GM18868 (cell line): ENCODE data around the gene ARHGAP24.
"Not testable (repeated sequence)": the region's sequence is repeated elsewhere in the genome, so short reads cannot be mapped to it uniquely, and the experiment has no call there.

Experiments used
- ATAC-seq: cut with Tn5 transposase; IDR thresholded peaks from one replicate; pipeline ENCODE4 v1.9.1; 2021; ENCODE audit warnings: mild to moderate bottlenecking, moderate library complexity; ENCODE audit not compliant: unreplicated experiment

Gene ARHGAP24

DNA sequence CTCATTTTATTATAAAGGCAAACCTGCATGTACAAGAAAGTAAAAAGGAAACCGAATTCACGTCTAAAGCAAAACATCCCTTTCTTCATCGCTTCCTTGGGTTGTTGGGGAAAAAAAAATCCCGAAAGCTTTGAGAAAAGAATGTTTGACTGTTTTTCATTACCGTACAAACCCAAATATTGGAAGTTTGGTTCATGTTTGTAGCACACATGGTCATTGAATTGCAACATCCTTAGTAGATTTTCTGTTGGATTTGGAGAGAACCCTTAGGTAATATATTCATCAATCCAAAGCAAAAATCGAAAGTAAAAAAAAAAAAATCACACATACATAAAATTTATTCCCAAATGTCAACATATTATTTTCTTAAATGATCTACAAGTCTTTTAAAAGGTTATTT is 464.6 kb downstream of the ARHGAP24 start:
- ATAC-seq = no peak

DNA sequence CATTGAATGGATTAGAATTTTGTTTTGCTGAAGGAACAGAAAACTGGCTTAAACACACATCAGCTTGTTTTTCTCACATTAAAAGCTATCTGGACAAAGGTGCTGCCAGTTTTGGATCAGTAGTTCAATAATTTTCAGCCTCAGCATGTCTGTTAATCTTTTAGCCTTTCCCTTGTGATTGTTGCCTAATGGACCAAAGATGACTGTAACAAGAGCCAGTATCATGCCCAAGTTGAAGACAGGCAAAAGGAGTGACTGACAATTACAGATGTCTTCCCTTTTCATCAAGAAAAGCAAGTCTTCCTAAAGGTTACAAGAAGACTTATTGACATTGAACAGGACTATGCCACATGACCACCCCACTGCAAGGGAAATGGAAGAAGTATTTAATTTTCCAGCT is 465.2 kb downstream of the ARHGAP24 start:
- ATAC-seq = no peak

DNA sequence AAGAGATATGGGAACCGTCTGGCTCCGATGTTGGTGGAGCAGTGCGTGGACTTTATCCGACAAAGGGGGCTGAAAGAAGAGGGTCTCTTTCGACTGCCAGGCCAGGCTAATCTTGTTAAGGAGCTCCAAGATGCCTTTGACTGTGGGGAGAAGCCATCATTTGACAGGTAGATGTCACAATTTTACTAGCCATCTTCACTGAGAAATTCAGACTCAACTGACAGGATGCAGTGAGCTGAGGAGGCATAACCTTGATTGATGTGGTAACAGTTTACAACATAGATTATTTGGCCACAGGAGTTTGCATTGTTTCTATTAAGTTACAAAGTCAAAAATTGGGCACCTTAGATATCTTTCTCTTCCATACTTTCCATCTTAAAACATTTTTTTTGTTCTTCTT is 467.2 kb downstream of the ARHGAP24 start:
- no peak for ATAC-seq

DNA sequence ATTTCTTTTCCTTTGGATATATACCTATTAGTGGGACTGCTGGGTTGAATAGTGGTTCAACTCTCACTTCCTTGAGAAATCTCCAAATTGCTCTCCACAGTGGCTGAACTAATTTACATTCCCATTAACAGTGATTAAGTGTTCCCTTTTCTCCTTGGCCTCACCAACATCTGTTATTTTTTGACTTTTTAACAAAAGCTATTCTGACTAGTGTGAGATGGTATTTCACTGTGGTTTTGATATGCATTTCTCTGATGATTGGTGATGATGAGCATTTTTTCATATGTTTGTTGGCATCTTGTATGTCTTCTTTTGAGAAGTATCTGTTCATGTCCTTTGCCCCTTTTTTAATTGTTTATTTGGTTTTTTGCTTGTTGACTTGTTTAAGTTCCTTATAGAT is 471.9 kb downstream of the ARHGAP24 start:
- no peak for ATAC-seq

DNA sequence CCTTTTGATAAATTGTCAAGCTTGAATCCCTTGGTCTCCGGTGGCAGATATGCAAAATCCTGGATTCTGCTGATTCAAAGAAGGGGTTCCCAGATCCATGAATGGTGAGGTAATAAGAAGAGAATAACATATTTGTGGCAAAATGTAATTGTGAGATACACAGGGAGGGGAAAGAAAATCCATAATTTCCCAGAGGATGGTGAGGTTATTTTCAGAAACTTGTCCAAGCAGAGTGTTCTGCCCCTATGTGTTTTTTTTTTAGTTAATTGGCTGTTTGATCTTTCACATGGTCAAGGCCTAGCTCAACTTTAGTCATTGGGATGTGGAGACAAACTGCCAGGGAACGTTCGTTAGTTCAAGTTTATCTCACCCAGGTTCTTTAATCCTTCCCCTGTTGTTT is 476.1 kb downstream of the ARHGAP24 start:
- no peak for ATAC-seq

DNA sequence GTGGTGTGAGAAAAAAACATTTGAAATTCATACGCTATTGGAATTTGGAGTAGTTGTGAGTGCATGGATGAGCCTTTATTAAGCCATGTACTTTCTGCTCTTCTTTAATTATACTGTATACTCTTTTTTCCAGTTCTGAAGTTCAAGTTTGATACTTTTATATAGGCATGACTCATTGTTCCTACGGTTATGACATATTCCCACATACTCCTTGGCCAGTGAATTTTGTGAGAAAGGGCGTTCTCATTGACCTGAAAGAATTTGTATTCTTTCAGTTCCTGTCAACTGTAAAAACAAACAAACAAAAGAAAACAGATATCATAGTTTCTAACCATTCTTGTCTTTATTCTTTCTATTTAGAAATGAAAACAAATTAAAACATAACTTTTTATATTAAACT is 477.6 kb downstream of the ARHGAP24 start:
- no peak for ATAC-seq

DNA sequence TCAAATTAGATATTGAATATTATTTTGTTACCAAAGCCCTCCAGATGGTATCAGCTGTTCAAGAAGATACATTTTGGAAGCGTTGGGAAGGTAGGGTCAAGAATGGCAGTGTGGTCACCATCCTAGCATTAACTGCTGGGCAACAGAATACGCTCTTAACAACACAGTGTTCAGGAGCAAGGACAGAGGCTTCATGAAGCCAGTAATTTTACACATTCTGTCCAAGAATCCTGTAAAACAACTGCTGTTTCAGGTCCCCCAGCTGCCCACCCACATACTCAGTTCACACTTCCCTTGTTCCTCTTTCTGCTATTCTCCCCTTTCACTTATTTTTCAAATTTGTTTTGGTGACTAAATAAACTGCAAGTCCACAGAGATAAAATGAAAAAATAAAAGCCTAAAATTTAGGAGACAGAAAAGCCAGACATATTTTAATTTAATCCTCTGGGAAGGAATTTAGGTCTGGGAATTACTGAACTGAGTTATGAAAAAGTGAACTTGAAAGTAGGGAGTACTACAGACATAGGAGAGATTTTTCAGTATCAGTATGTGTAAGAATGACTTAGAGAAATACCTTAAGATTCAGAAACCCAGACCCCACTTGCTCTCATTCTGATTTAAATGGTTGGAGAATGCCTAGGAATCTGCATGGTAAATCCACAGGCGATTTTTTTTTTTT is 478.2 kb downstream of the ARHGAP24 start:
- peak; percentile 74 for ATAC-seq

DNA sequence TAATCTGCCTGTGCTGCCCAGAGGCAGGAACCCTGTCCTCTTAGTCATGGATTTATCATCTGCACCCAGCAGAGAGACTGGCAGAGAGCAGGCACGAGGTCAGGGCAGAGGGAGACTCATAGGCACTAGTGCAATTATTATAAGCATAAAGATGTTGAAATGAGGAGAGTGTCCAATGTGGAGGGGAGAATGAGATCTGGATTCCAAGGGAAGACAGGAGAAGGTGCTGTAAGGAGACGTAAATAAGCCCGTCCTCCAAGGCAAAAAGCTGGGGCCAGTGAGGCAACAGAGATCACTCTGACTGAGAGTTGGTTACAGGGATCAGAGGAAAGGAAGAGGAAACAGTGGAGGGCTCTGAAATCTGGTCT is 478.7 kb downstream of the ARHGAP24 start:
- peak; percentile 27 for ATAC-seq

DNA sequence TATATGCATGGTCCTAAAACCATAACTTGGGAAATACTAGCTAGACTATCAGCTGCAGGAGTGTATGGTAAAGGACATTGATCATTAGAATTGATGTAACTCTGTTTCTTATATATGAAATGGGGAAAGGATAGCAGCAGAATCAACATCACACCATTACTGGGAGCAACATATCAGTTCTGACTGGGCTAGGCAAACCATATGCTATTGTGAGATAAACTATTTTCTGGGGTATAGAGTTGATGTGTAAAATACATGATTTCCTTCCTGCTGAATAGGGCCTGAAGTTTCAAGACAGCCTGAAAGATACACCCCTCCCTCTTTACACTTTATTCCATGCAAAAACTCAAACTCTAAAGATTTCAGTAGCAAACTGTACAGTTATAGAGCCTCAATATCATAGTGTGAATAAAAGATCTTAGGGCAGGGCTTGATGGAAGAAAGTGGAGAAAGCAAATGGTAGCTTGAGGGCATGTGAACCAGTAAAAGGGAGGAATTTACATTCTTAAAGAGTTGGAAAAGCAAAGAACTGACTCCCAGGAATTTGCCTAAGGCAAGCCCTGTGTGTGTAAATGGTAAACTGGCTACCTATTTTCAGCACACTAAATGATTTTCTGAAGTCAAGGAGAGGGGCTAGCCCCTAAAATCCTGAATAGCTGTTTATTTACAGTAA is 480.8 kb downstream of the ARHGAP24 start:
- ATAC-seq = no peak

DNA sequence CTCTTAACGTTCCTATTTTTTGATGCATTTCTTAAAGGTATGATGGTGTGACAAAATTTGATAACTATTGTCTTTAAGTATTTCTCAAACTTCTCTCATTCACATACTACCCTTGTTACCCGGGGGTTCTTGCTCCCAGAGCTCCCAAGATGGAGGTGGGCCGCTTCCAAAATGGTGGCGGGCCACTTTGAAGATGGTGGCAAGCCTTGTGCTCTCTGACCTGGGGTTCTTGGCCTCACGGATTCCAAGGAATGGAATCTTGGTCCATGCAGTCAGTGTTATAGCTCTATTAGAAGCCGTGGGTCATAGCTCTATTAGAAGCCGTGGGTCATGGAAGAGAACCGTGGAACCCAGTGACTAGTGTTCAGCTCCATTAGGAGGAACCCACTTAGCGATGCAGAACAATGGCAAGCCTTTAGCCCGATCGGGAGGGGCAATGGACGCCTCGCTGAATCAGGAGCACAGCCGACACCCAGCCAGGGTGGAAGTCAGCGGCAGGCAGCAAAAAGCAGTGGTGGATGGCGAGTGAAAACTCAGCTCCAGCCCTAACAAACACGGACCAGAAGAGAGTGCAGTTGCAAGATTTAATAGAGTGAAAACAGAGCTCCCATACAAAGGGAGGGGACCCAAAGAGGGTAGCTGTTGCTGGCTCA is 481.5 kb downstream of the ARHGAP24 start:
- ATAC-seq = no peak

DNA sequence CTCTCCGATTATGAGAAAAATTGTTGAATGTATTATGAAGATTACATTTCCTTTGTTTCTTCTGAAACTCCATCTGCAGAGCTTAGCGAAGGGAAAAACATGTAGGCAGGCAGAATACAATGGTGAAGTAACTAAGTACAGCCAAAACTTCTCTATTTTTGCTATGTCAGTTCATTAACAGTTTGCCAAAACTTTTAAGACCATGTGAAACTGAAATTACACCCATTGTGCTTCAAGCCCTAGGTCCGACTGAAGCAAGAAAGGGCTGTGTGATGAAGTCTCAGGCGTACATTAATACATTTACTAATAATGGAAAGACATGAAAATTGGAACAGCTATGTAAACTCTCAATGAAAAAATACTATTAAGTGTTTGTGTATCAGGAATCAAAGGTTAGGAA is 486.9 kb downstream of the ARHGAP24 start:
- no peak for ATAC-seq

DNA sequence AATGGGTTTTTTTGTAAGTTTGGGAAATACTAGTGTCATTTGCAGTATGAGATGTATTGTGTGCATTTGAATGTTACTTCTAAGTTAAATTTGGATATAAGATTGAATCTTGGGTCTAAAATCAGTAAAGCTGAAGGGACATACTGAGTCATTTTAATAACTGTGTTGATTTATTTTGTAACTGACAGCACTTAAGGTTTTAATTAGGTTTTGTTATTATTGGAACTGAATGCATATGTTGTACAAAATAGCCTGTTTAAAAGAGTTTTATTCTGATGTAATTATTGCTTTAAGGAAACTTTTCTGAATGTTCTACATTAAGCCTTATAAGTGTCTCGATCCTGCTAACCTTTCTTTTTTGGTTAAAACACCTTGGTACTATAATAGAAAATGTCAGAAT is 488.3 kb downstream of the ARHGAP24 start:
- no peak for ATAC-seq

DNA sequence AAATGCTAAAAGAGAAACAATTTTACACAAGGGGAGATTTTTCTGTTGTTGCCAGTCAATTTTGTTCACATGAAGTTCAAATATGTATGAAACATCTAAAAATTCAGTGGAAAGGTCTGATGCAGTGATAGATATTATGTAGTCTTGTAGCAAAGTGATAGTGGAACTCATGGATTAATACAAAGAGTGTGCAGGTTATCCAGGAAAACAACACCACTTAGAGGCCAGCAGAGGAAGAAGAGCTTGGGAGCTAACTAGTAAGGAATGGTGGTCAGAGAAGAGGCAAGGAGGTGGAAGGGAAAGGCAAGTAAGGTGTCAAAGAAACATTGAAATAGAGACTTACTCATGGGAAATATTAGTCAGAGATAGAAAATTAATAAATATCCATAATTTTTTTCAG is 489.3 kb downstream of the ARHGAP24 start:
- no peak for ATAC-seq

DNA sequence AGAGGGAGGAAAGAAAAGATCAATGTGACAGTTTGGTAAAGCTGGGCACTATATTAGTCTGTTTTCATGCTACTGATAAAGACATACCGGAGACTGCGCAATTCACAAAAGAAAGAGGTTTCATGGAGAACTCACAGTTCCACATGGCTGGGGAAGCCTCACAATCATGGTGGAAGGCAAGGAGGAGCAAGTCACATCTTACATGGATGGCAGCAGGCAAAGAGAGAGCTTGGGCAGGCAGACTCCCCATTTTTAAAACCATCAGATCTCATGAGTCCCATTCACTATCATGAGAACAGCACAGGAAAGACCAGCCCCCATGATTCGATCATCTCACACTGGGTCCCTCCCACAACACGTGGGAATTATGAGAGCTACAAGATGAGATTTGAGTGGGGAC is 490.1 kb downstream of the ARHGAP24 start:
- not testable (repeated sequence) for ATAC-seq

DNA sequence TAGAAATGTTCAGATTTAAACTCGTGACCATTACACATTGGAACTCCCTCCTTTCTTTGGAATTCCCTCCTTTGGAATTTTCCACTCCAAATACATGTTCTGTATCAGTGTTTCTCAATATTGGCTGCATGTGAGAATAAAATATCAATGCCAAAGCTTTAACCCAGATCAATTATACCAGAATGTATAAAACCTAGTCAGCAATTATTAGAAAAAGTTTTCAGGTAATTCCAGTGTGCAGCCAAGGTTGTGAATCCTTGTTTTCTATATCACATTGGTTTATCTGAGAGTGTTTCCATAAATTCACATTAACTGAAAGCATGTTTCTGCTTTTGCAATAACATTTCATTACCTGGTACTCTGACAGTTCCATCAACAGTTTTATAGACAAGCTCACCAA is 490.6 kb downstream of the ARHGAP24 start:
- no peak for ATAC-seq

DNA sequence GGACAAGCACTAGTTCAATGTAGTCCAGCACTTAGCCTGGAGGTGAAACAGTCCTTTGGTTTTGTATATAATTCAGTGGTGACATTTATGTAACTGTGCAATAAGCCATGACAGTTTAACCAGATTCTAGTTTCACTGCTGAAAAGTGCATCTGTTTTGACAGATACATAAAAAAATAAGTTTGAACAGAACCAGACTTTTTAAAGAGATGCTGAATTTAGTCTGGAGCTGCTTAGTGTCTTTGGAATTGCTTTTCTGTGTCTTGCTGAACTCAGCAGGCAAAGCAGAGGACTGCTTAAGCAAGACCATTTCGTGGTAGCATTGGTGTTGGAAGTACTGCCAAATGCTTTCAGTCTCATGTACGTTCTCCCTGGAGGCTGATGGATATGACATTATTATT is 491.4 kb downstream of the ARHGAP24 start:
- ATAC-seq = peak; percentile 59

DNA sequence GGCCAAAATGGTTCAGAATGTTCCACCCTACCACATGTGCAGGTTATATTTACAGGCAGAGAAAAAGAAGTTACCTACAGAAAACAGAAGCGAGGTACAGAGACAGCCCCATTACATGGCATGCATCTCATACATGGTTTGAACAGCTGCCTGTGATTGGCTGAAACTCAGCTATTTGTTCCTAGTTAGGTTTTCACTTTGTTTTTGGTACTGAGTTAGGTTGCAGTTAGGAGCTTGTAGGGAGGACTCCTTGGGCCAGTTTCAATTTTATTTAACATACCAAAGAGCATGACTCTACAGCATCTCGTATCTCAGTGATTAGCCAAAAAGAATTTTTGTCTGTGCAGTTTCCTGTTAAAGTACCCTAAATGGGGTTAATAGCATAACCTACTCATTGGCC is 492.9 kb downstream of the ARHGAP24 start:
- peak; percentile 39 for ATAC-seq

DNA sequence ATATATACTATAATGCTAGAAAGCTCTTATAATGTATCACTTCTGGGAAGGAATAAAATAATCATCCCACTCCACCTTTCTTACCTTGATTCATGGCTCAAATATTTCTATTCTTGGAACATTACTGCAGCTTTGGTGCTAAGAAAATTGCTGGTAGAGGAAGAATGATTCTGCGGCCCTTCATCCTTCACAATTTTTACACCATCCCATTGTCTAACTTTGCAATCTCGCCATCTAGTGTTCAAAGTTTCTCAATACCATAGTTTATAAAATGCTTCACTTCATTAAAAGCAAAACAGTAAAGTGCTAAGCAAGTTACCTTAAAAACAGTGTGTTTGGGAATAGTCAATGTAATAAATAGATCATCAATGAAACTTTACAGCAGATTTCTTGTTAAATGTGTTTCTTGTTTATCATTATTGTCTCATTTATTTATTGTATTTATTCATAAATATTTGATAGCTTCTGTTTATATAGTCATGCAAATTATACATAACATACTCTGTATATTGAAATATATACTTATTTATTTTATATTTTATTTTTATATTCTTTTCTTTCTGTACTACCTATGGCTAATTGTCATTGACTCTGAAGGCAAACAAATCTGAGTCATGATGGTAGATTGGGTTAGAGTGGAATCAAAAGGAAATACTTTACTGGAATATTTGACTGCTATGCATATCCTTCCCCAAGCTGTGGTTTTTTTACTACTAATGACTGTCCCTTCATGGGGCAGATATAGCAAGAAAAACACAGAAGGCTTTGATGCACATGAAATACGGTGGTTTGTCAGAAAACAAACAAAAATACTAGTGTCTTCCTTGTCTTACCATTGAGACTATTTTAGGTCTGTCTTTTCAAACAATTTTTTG is 494.2 kb downstream of the ARHGAP24 start:
- no peak for ATAC-seq

DNA sequence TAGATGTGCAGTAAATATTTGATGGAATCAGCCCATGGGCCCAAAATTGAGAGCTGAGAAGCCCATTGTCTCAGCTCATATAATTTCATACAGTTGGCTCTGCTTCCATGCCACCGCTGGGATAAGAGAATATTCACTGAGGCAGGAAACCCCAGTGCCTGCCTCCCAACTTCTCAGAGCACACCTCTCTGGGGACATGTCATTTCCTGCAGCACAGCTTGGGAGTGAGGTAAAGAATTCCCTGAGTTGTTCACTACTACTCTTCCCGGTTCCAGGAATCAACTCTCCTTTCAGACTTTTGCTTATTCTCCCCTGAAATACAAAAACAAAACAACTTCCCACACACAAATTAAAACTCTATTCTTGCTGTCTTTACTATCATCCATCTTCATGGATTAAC is 495.6 kb downstream of the ARHGAP24 start:
- ATAC-seq = no peak

DNA sequence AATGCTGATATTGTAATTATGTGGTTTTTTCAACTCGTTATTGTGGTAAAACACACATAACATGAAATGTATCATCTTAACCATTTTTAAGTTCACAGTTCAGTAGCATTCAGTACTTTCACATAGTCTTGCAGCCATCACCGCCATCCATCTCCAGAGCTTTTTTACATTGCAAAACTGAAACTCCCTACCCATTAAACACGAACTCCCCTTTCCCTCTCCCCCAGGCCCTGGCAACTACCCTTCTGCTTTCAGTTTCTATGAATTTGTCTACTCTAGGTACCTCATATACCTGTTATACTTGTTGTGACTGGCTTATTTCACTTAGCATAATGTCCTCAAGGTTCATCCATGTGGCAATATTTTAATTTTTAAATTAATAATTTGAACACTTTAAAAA is 504.3 kb downstream of the ARHGAP24 start:
- ATAC-seq = peak; percentile 99

DNA sequence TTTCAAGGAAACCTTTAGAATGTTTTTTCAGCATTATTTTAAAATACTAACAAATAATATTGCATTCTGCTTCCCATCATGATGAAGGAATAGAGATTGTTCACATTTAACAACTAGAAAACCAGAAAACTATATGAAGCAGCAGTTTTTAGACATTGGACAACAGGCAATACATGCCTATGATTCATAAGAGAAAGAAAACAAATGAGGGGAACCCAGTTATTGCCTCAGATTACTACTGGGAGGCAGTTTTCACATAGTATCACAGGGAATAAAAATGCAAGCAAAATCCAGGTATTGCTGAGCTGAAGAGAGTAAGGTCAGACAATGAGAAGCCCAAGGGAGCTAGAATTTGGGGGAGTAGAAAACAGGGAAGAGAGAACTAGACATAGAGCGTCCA is 511.3 kb downstream of the ARHGAP24 start:
- ATAC-seq = no peak
